Endothelial cell of umbilical vein (primary cell): ENCODE data around the gene ZFYVE9. TPM values are rescaled to one million over a fixed set of nuclear protein-coding genes. Genes with fewer than 3 reads are reported as not detected.
"Not testable (repeated sequence)": the region's sequence is repeated elsewhere in the genome, so short reads cannot be mapped to it uniquely, and the experiment has no call there.

ENCODE experiments used
- BruUV-seq: library from RNA; stranded (reverse); fragments of 400-500 nt; replicated peaks from 2 replicates; lab custom pipeline; 2021; lab: Mats Ljungman, UMichigan
- CTCF ChIA-PET: fragments of 300-600, 350-600 bp; sonication (Branson Sonifier 250); formaldehyde crosslinking; loops from one replicate; lab custom pipeline; 2021; ENCODE audit warnings: antibody characterized with exemption, inconsistent platforms; lab: Charles Lee
- POLR2A ChIA-PET: fragments of 300-600, 350-600 bp; sonication (Branson Sonifier 250); formaldehyde crosslinking; loops from one replicate; lab custom pipeline; 2021; ENCODE audit warnings: antibody characterized with exemption, inconsistent platforms; lab: Charles Lee
- DNase-seq: peaks from one replicate; pipeline ENCODE4 v3.0.0-alpha.2; 2011; ENCODE audit warnings: low read depth, low spot score
- FAIRE-seq: peaks from 2 replicates; lab custom pipeline; 2011; peaks lifted over from hg19 to GRCh38; lab: Jason Lieb, UNC
- H2AFZ ChIP-seq: 2 replicates; pipeline ENCODE4 v1.6.0; 2012; ENCODE audit warnings: low read depth, low read length, control low read depth, inconsistent platforms
- H3K27ac ChIP-seq: 2 replicates; pipeline ENCODE4 v1.5.1; 2011; ENCODE audit warnings: low read depth, mild to moderate bottlenecking, control low read depth, low read length, moderate library complexity; ENCODE audit not compliant: insufficient read depth
- H3K27me3 ChIP-seq, 2 experiments: 2 replicates each; pipeline versions ENCODE4 v1.6.0 to v1.6.1; 2011; ENCODE audit warnings: low read length in 2 of 2, mixed read lengths in 1 of 2; ENCODE audit not compliant: control insufficient read depth in 2 of 2, insufficient read depth in 2 of 2
- H3K36me3 ChIP-seq, 2 experiments: 2 replicates in 1 of 2; 3 replicates in 1 of 2; pipeline ENCODE4 v1.5.1; 2011; ENCODE audit warnings: low read length in 2 of 2, mild to moderate bottlenecking in 1 of 2, moderate library complexity in 1 of 2; ENCODE audit not compliant: control insufficient read depth in 2 of 2, insufficient read depth in 2 of 2; ENCODE audit errors: extremely low read depth in 1 of 2
- H3K4me1 ChIP-seq: 3 replicates; pipeline ENCODE4 v1.5.1; 2011; ENCODE audit warnings: mild to moderate bottlenecking, low read length; ENCODE audit not compliant: control insufficient read depth, insufficient read depth; ENCODE audit errors: extremely low read depth
- H3K4me2 ChIP-seq: 2 replicates; pipeline ENCODE4 v1.6.1; 2011; ENCODE audit warnings: low read length, control low read depth, mixed read lengths; ENCODE audit not compliant: insufficient read depth
- H3K4me3 ChIP-seq, 3 experiments: fragments of 200-600 bp in 1 of 3; sonication (generic), shearing (Covaris generic) in 1 of 3; replicated peaks in 1 of 3; 2 replicates each; pipeline ENCODE4 v1.5.1; 2011 to 2016; ENCODE audit warnings: control low read depth in 3 of 3, low read length in 3 of 3, mild to moderate bottlenecking in 2 of 3, inconsistent platforms in 1 of 3, low read depth in 1 of 3, moderate library complexity in 1 of 3; ENCODE audit not compliant: insufficient read depth in 1 of 3
- H3K79me2 ChIP-seq: 2 replicates; pipeline ENCODE4 v1.6.0; 2012; ENCODE audit warnings: low read length, inconsistent platforms; ENCODE audit not compliant: control insufficient read depth, insufficient read depth
- H3K9ac ChIP-seq: replicated peaks from 2 replicates; pipeline ENCODE3; 2011; ENCODE audit warnings: low read length, control low read depth; ENCODE audit not compliant: insufficient read depth; ENCODE audit errors: extremely low read depth
- H3K9me1 ChIP-seq: replicated peaks from 3 replicates; pipeline ENCODE4 v1.6.0; 2011; ENCODE audit warnings: mild to moderate bottlenecking, low read length; ENCODE audit not compliant: control insufficient read depth, insufficient read depth; ENCODE audit errors: extremely low read depth
- H3K9me3 ChIP-seq: replicated peaks from 2 replicates; pipeline ENCODE4 v1.5.1; 2012; ENCODE audit warnings: low read length, inconsistent platforms; ENCODE audit not compliant: control insufficient read depth, insufficient read depth
- H4K20me1 ChIP-seq: replicated peaks from 2 replicates; pipeline ENCODE3; 2011; ENCODE audit warnings: mild to moderate bottlenecking, low read length; ENCODE audit not compliant: control insufficient read depth, insufficient read depth; ENCODE audit errors: extremely low read depth
- CTCF ChIP-seq, 2 donors: IDR thresholded peaks; 1 replicate in 1 of 2; 2 replicates in 1 of 2; pipeline ENCODE4 v1.5.1; 2011; ENCODE audit warnings: low read length in 2 of 2, mild to moderate bottlenecking in 2 of 2, moderate library complexity in 2 of 2, control low read depth in 1 of 2, inconsistent platforms in 1 of 2, low read depth in 1 of 2; ENCODE audit not compliant: insufficient read depth in 1 of 2; ENCODE audit errors: extremely low read depth in 1 of 2
- POLR2A ChIP-seq: IDR thresholded peaks from 2 replicates; pipeline ENCODE4 v1.6.1; 2012; ENCODE audit warnings: low read depth, mild to moderate bottlenecking, control low read depth, low read length
- dilution Hi-C: fragments of 300-500 bp; cut with MboI; formaldehyde crosslinking; loops from one replicate; pipeline ENCODE4 v1.15.0; 2019; ENCODE audit warnings: low sequenced_read_pairs; ENCODE audit not compliant: extremely low pct_ligation_motif_present
- intact Hi-C: fragments of 100-400 bp; cut with micrococcal nuclease; formaldehyde crosslinking; loops from one replicate; pipeline ENCODE4 v1.10.0; 2022
- polyA plus RNA-seq, 4 experiments: library from polyadenylated mRNA; depleted of rRNA in 3 of 4; stranded (reverse) in 3 of 4; unstranded in 1 of 4; fragments of >200 nt; gene quantifications; 2 replicates each; pipeline versions ENCODE4 v1.2.1 to v1.2.3, GENCODE V29; 2011 to 2012; ENCODE audit warnings: missing spikeins in 1 of 4
- total RNA-seq: library from RNA; stranded (reverse); gene quantifications from 2 replicates; pipeline ENCODE4 v1.2.3, GENCODE V29; 2021

Gene ZFYVE9
- total and polyA plus RNA-seq, 2 donors (not counting 3 experiments of a cell fraction or from before 2014, with no cell fraction given): 4.1 to 16.8 TPM

- peak; percentile 48 for DNase-seq
- no peak overlapping the region for H3K9ac ChIP-seq
- no TSS peak for BruUV-seq
- POLR2A ChIA-PET: no interaction called here
- H3K36me3 ChIP-seq: peaks cover 0 to 4% of the 10 kb centered on the region in 2 experiments
- no peak overlapping the region for H3K27ac ChIP-seq
- peaks cover 11% of the 10 kb centered on the region for H3K4me1 ChIP-seq
- CTCF ChIA-PET: interaction anchor here (0.5 to 1.9 kb wide), 6 partner anchors 9 to 318 kb away, joined by 3 to 5 read pairs (median 4); partner anchors contain the start of genes ORC1 and PRPF38A
- peak overlapping the region; percentile 11 to 52 (median 37) for H3K4me3 ChIP-seq
- no peaks in the 10 kb centered on the region for H4K20me1 ChIP-seq
- no peaks in the 10 kb centered on the region for H3K9me1 ChIP-seq
- H3K9me3 ChIP-seq: no peaks in the 10 kb centered on the region
- dilution Hi-C loops (no loop called here), intact Hi-C loops (loop anchor here (1.0 to 5.0 kb wide), 4 partner anchors 299 to 491 kb away; partner anchors contain the start of genes BTF3L4, NRDC and TXNDC12)
- FAIRE-seq: peak; percentile 79
- H3K4me2 ChIP-seq: peak overlapping the region; percentile 90
- peak overlapping the region; percentile 81 for H2AFZ ChIP-seq
- no peak for TF ChIP-seq POLR2A
- TF ChIP-seq CTCF (IDR thresholded peaks at IDR 0.05; ENCODE audit: extremely low read depth in 1 of 2, insufficient read depth in 1 of 2, low read depth in 1 of 2, low read length in 2 of 2): peak in 1 of 2 donors; percentile 13
- H3K27me3 ChIP-seq: no peaks in the 10 kb centered on the region
- H3K79me2 ChIP-seq: peaks cover 20% of the 10 kb centered on the region
These were observed 226.7 kb downstream of the ZFYVE9 start for GRCh38 chr1:52368383-52369172.

GRCh38 chr1:52369851-52370250 is 228.0 kb downstream of the ZFYVE9 start:
- intact Hi-C loops: loop anchor here (5.0 kb wide), 3 partner anchors 297 to 493 kb away; partner anchors contain the start of genes BTF3L4, NRDC and TXNDC12
- H3K36me3 ChIP-seq, H2AFZ ChIP-seq, H3K27ac ChIP-seq, H3K79me2 ChIP-seq, FAIRE-seq, H3K4me2 ChIP-seq, H3K4me3 ChIP-seq, BruUV-seq, H4K20me1 ChIP-seq, DNase-seq, H3K9ac ChIP-seq, H3K4me1 ChIP-seq, POLR2A ChIA-PET, H3K9me3 ChIP-seq, dilution Hi-C loops, H3K27me3 ChIP-seq, H3K9me1 ChIP-seq: not testable (repeated sequence)
- CTCF ChIA-PET: interaction anchor here (1.9 kb wide), 1 partner anchor 317 kb away, joined by 4 read pairs; no protein-coding TSS in a partner anchor
